ENCODE data around the gene EIF4E3.

The EIF4E3 gene

DNA sequence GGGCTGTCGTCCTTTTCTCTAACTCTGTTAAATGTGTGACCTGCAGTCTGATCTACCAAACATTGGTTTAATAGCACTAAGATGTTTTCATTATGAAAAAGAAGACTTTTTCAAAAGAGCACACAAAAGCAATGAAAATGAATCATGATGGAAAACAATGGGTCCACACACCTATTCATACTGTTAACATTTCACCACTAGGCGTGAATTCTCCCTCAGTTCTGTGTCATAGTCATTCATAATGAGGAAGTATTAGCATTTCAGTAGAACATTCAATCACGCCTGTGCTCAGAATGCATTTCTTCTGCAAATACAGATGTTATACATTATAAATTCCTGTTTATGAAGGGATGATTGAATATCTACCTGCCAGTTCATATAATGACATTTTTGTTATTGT is 35.9 kb downstream of the EIF4E3 start:
- DNase-seq (ENCODE audit: low spot score) = no peak

DNA sequence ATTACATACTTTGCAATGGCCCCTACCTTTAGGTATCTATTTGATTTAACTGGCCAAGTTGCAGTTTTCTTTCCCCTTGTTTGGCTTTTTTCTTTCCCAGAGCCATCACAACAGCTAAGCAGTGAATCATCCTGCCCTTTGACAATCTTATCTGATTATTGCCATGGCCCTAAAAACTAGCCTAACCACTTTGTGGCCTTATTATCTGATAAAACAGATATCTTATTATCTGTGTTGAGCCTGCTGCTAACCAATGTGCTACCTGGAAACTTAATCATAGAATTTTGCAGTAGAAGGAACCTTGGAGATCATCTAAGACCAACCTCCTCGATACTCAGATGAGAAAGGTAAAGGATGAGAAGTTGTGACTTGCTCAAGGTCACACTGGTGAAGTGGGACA is 37.1 kb downstream of the EIF4E3 start:
- no peak for DNase-seq (ENCODE audit: low spot score)

GRCh38 chr3:71685686-71686085 is 39.5 kb downstream of the EIF4E3 start:
- no peak for DNase-seq (ENCODE audit: low spot score)

DNA sequence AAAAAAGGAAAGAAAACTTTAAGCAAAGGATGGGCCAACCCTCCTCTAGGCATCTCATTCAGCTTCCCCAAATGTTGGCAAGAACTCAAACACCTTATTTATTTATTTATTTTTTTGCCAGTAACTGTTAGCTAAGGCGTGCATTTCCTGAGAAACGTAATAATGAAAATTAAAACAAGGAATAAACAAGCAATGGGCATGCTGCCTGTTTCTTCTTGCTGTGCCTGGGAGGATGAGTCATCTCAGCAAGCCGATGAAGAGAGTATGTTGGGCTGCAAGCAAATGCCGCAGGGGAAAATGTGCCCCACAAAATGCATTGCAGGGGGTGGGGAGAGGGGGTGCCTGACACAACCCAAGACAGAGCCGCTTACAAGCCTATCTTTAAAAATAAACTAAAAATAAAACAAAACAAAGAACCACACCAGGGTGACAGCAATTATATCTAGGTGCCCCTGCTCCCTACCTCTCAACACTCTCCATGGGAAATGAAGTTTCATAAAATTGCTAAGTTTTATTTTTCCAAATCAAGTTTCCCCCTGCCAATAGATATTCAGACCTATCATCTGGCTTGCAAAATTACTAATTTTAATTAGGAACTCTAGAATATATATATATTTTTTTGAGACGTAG is 40.3 kb downstream of the EIF4E3 start:
- DNase-seq (ENCODE audit: low spot score) = peak; percentile 40

- no peak for DNase-seq (ENCODE audit: low spot score)
Observed at GRCh38 chr3:71684046-71684756, 41.0 kb downstream of the EIF4E3 start.

DNA sequence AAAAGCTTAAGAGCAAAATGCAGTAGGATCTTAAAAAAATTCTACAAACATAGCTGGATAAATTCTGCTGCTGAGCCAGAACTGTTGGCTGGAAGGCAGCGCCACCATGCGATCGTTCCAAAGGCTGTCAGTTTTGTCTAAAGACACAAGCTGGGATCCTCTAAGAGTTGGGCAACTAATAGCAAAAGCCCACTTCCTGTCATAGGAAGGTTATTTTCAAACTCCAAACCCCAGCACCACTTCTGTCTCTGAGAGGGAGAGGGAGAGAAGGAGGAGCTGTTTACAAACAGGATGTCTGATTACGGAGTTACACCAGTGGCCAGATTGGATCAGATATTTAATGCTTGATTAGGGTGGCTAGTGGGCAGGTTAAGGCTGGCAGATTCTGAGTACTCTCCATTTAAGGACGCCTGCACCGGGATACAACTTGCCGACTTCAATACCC is 44.0 kb downstream of the EIF4E3 start:
- peak; percentile 50 for DNase-seq (ENCODE audit: low spot score)

DNA sequence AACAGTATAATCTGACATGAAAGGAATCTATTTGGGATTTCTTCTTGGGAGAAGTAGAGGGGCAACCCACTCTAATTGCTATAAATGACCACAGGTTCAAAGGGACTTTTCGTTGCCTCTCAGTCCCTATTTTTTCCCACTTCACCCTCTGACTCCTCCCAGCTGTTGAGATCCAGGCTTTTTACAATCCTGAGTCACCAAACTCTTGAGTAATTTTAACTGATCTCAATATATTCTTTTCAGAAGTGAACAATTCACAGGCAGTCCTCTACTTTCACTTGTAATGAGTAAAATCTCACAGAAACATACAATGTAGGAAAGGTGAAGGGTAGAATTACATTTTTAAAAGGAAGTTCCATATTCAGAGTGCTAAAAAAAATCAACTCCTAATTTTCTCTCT is 44.6 kb downstream of the EIF4E3 start:
- DNase-seq (ENCODE audit: low spot score) = peak; percentile 60

DNA sequence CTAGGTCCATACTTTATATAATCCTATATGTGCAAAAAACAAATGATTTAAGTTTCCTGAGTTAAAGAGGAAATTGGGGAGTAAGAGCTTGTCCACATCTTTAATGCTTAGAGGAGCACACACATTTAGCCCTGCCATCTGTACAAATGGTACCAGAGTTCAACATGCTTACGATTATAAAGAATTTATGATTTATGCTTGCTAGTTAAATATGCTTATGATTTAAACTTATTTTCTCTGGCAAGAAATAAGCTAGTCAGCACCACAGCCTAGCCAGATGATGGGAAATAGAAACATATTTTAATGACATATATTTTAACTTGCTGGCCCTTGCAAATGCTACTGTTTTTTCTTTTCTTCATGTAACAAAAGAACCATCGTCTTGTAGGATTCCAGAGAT is 48.3 kb downstream of the EIF4E3 start:
- no peak for DNase-seq (ENCODE audit: low spot score)

GRCh38 chr3:71673486-71673885 is 51.7 kb downstream of the EIF4E3 start:
- DNase-seq (ENCODE audit: low spot score) = peak; percentile 47

GRCh38 chr3:71672807-71673206 is 52.4 kb downstream of the EIF4E3 start:
- DNase-seq (ENCODE audit: low spot score) = no peak

DNA sequence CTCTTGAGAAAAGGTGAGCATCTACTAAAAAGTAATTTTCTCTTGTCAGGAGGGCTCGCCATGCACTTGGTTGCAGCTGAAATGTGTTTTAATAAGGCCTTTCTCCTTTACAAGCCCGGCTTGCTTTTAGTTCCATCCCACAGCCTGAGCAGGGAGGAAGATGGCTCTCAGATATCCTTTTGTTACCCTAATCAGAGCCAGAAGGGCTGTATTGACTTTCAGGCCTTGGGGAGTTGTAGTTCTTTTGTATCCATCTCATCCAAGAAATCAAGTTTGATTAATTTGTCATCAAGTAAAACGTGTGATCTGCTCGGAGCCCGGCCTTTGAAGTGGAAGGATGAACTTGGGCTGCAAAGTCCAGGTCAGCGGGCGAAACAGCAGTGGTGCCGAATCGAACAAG is 52.9 kb downstream of the EIF4E3 start:
- no peak for DNase-seq (ENCODE audit: low spot score)

DNA sequence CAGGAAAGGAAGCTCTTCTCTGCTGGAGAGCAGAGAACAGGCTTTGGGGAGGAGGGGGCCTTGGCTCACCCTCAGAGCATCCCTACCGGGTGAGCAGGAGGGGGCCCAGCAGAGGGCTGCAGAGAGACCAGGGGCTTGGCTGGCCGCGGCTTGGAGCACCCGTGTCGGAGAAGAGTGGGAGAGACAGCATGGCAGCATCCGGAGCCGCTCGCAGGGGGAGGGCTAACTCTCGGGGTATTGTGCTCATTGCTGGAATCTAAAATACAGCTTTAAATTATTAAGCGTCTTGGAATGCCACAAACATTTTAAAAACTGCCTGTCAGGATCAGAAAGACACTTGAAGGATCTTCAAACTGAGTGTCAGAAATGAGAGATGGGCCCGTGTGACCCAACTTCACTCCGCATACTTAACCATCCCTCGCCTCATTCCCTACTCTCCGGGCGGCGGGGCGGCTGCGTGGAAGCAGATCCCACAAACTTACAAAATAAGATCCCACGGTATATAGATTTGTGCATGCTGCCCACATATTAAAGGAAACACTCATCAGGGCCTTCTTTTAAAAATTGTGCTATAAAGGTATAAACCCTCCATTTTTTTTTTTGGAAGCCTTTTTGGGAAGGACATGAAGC is 53.9 kb downstream of the EIF4E3 start:
- no peak for DNase-seq (ENCODE audit: low spot score)

- DNase-seq (ENCODE audit: low spot score) = no peak
Observed at GRCh38 chr3:71662568-71662967, 62.6 kb downstream of the EIF4E3 start.

DNA sequence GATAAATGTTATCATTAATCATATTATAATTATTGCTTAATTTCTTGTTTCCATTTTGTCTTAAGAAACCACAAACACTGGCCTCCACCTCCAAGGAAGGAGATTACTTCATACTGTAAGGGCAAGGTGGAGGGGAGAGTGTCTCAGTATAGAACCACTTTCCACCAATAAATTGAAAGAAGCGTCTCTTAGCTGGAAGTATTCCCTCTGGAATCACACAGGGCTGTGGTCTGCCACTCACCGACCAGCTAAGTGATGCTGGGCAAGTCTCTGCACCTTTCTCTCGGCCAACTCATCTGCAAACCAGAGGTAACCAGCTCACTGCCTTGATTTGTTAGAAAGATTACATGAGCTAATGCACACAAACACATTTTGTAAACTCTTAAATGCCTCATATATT is 63.1 kb downstream of the EIF4E3 start:
- DNase-seq (ENCODE audit: low spot score) = no peak

GRCh38 chr3:71659864-71660591 is 65.2 kb downstream of the EIF4E3 start:
- no peak for DNase-seq (ENCODE audit: low spot score)

- DNase-seq (ENCODE audit: low spot score) = peak; percentile 13
Observed at GRCh38 chr3:71657831-71658530, 67.2 kb downstream of the EIF4E3 start.

GRCh38 chr3:71655061-71655460 is 70.1 kb downstream of the EIF4E3 start:
- no peak for DNase-seq (ENCODE audit: low spot score)

DNA sequence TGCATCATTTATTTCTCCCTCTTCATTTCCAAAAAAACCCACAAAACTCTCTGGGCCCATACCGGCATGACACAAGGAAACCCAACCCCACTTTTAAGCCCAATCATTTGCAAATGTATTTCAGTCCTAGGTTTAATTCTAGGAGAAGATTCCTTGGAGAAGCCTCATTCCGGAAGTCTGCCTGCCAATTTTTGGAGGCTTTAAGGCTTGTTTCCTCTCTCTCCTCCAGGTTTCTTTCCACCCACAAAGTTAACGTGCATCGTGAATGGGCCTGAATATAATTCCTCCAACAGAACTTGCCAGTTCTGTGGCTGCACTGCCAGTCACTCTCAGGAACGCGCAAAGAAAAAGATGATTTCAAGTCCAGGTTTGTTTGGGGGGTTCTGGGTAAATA is 71.8 kb downstream of the EIF4E3 start:
- no peak for DNase-seq (ENCODE audit: low spot score)

DNA sequence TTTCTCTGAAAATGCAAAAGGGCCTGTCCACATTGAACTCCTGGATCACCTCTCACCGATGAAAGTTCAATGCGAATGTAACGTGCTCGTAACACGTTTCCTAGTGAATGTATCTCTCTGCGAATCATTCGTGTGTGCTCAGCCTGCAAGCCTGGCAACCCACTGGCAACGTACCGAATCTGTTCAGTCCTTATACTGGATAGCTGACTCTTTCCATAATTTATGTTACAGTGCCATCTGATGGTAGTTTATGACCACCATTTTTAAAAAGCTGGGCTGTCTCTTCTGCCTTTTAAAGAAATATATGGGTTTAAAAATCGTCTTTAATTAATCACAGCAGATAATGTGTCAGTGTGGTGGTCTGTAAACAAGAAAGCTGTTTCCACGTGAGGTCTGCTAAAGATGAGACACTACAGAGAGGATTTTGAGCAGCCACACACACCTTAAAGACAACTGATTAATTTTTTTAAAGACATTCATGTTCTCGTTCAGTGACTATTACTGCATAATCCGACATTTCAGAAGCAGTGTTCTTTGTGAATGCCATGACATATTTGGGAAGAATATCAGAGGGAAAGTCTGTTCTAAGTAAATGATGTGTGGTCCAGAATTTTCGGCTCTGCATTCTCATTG is 72.3 kb downstream of the EIF4E3 start:
- DNase-seq (ENCODE audit: low spot score) = peak; percentile 63

- no peak for DNase-seq (ENCODE audit: low spot score)
Observed at GRCh38 chr3:71651625-71652024, 73.6 kb downstream of the EIF4E3 start.

GRCh38 chr3:71650372-71650771 is 74.8 kb downstream of the EIF4E3 start:
- DNase-seq (ENCODE audit: low spot score) = no peak

- DNase-seq (ENCODE audit: low spot score) = no peak
Observed at GRCh38 chr3:71649757-71650156, 75.4 kb downstream of the EIF4E3 start.

Data from hepatic stellate cell (primary cell).